Caco-2 (cell line): ENCODE measurements around the gene TSC22D1. TPM values are rescaled to one million over a fixed set of nuclear protein-coding genes. Genes with fewer than 3 reads are reported as not detected.
A peak's percentile ranks its signal among the peaks of the same experiment; 100 is the strongest.

Source experiments
- BruUV-seq: library from RNA; stranded (reverse); fragments of 400-500 nt; replicated peaks from 2 replicates; lab custom pipeline; 2021; lab: Mats Ljungman, UMichigan
- CTCF ChIA-PET: fragments of 300-600 bp; sonication (Branson Sonifier 250); formaldehyde crosslinking; loops from one replicate; lab custom pipeline; 2022; ENCODE audit warnings: antibody characterized with exemption; lab: Charles Lee
- POLR2A ChIA-PET: fragments of 300-600 bp; sonication (Branson Sonifier 250); formaldehyde crosslinking; loops from one replicate; lab custom pipeline; 2022; ENCODE audit warnings: antibody characterized with exemption; lab: Charles Lee
- DNase-seq, 2 experiments: peaks; one replicate each; pipeline versions ENCODE4 v3.0.0 to v3.0.0-alpha.2; 2020 to 2022
- H3K27me3 ChIP-seq: replicated peaks from 2 replicates; pipeline ENCODE4 v1.6.0; 2011; ENCODE audit warnings: low read length; ENCODE audit not compliant: control insufficient read depth, insufficient read depth
- H3K36me3 ChIP-seq: 2 replicates; pipeline ENCODE4 v1.5.1; 2011; ENCODE audit warnings: low read length; ENCODE audit not compliant: control insufficient read depth, insufficient read depth
- H3K4me1 ChIP-seq: fragments of 250-450 bp; sonication (Bioruptor Pico); 2 replicates; pipeline ENCODE4 v1.5.1; 2020; ENCODE audit warnings: mild to moderate bottlenecking
- H3K4me3 ChIP-seq: 2 replicates; pipeline ENCODE4 v1.5.1; 2011; ENCODE audit warnings: low read depth, mild to moderate bottlenecking, control low read depth, low read length
- H3K9me3 ChIP-seq: fragments of 250-450 bp; sonication (Bioruptor Pico); 2 replicates; pipeline ENCODE4 v1.5.1; 2020; ENCODE audit warnings: mild to moderate bottlenecking, moderate library complexity
- H3K27ac Mint-ChIP-seq: one replicate; pipeline ENCODE4 v1.8.0; 2022; ENCODE audit warnings: mixed read lengths; ENCODE audit not compliant: unreplicated experiment
- H3K27me3 Mint-ChIP-seq: one replicate; pipeline ENCODE4 v1.8.0; 2022; ENCODE audit warnings: mixed read lengths; ENCODE audit not compliant: insufficient read depth, unreplicated experiment
- H3K36me3 Mint-ChIP-seq: one replicate; pipeline ENCODE4 v1.8.0; 2022; ENCODE audit warnings: mild to moderate bottlenecking, mixed read lengths; ENCODE audit not compliant: insufficient read depth, unreplicated experiment
- H3K4me1 Mint-ChIP-seq: one replicate; pipeline ENCODE4 v1.8.0; 2022; ENCODE audit warnings: low read depth, mixed read lengths; ENCODE audit not compliant: unreplicated experiment
- H3K4me3 Mint-ChIP-seq: one replicate; pipeline ENCODE4 v1.8.0; 2022; ENCODE audit warnings: mild to moderate bottlenecking, moderate library complexity, mixed read lengths; ENCODE audit not compliant: unreplicated experiment
- H3K9me3 Mint-ChIP-seq: one replicate; pipeline ENCODE4 v1.8.0; 2022; ENCODE audit warnings: mixed read lengths; ENCODE audit not compliant: unreplicated experiment
- intact Hi-C: fragments of 100-400 bp; cut with micrococcal nuclease; formaldehyde crosslinking; loops from one replicate; pipeline ENCODE4 v1.10.0; 2022; ENCODE audit not compliant: unreplicated experiment
- total RNA-seq: library from RNA; stranded (reverse); gene quantifications from 2 replicates; pipeline ENCODE4 v1.2.3, GENCODE V29; 2022
- TF ChIP-seq, protein P1 (sequence below), 2 experiments: fragments of 200-600 bp in 1 of 2; IDR thresholded peaks; 1 replicate in 1 of 2; 2 replicates in 1 of 2; pipeline versions ENCODE4 v1.5.1 to v1.8.0; 2011 to 2022; ENCODE audit warnings: antibody characterized with exemption in 1 of 2, control low read depth in 1 of 2, inconsistent platforms in 1 of 2, low read depth in 1 of 2, low read length in 1 of 2, mild to moderate bottlenecking in 1 of 2, moderate library complexity in 1 of 2; ENCODE audit not compliant: insufficient read depth in 1 of 2, severe bottlenecking in 1 of 2, unreplicated experiment in 1 of 2

The TSC22D1 gene
- total RNA-seq, 1 experiment from 2014 or later: 159 TPM

- intact Hi-C loops: no loop called here
- Mint-ChIP-seq H3K27ac (peak overlapping the region; percentile 19), H3K9me3 (no peaks in the 10 kb centered on the region), H3K27me3 (no peaks in the 10 kb centered on the region), H3K4me3 (no peak overlapping the region), H3K4me1 (peaks cover 25% of the 10 kb centered on the region), H3K36me3 (no peaks in the 10 kb centered on the region)
- no peaks in the 10 kb centered on the region for H3K36me3 ChIP-seq
- no peaks in the 10 kb centered on the region for H3K9me3 ChIP-seq
- ChIA-PET CTCF (no interaction called here), POLR2A (no interaction called here)
- H3K4me1 ChIP-seq: no peaks in the 10 kb centered on the region
- H3K27me3 ChIP-seq: no peaks in the 10 kb centered on the region
- no peak for DNase-seq
- TF ChIP-seq, protein P1, sequence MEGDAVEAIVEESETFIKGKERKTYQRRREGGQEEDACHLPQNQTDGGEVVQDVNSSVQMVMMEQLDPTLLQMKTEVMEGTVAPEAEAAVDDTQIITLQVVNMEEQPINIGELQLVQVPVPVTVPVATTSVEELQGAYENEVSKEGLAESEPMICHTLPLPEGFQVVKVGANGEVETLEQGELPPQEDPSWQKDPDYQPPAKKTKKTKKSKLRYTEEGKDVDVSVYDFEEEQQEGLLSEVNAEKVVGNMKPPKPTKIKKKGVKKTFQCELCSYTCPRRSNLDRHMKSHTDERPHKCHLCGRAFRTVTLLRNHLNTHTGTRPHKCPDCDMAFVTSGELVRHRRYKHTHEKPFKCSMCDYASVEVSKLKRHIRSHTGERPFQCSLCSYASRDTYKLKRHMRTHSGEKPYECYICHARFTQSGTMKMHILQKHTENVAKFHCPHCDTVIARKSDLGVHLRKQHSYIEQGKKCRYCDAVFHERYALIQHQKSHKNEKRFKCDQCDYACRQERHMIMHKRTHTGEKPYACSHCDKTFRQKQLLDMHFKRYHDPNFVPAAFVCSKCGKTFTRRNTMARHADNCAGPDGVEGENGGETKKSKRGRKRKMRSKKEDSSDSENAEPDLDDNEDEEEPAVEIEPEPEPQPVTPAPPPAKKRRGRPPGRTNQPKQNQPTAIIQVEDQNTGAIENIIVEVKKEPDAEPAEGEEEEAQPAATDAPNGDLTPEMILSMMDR (IDR thresholded peaks at IDR 0.05; ENCODE audit: insufficient read depth in 1 of 2, low read depth in 1 of 2, low read length in 1 of 2, severe bottlenecking in 1 of 2, unreplicated experiment in 1 of 2): no peak
- H3K4me3 ChIP-seq: no peak overlapping the region
- no TSS peak for BruUV-seq
These were observed 164.3 kb downstream of the TSC22D1 start for GRCh38 chr13:44411841-44412240.

- intact Hi-C loops: no loop called here
- no TSS peak for BruUV-seq
These were observed 165.7 kb downstream of the TSC22D1 start for GRCh38 chr13:44410328-44410859.

GRCh38 chr13:44409595-44409994 is 166.5 kb downstream of the TSC22D1 start:
- H3K4me1 ChIP-seq: peaks cover 17% of the 10 kb centered on the region
- intact Hi-C loops: no loop called here
- no peaks in the 10 kb centered on the region for H3K27me3 ChIP-seq
- no peak for DNase-seq
- H3K4me3 ChIP-seq: no peak overlapping the region
- H3K9me3 ChIP-seq: no peaks in the 10 kb centered on the region
- H3K27me3 Mint-ChIP-seq: no peaks in the 10 kb centered on the region
- TF ChIP-seq, protein P1 (IDR thresholded peaks at IDR 0.05; ENCODE audit: insufficient read depth in 1 of 2, low read depth in 1 of 2, low read length in 1 of 2, severe bottlenecking in 1 of 2, unreplicated experiment in 1 of 2): no peak
- H3K4me1 Mint-ChIP-seq: peaks cover 34% of the 10 kb centered on the region
- no peaks in the 10 kb centered on the region for H3K36me3 Mint-ChIP-seq
- H3K9me3 Mint-ChIP-seq: no peaks in the 10 kb centered on the region
- CTCF ChIA-PET: interaction anchor here (0.6 kb wide), 1 partner anchor 29 kb away, joined by 11 read pairs; no protein-coding TSS in a partner anchor
- H3K27ac Mint-ChIP-seq: no peak overlapping the region
- no TSS peak for BruUV-seq
- no peaks in the 10 kb centered on the region for H3K36me3 ChIP-seq
- POLR2A ChIA-PET: interaction anchor here (0.9 kb wide), 1 partner anchor 25 kb away, joined by 3 read pairs; no protein-coding TSS in a partner anchor
- H3K4me3 Mint-ChIP-seq: no peak overlapping the region

More at GRCh38 chr13:44410328-44410859, 165.7 kb downstream of the TSC22D1 start:
- Mint-ChIP-seq H3K27ac (peak overlapping the region; percentile 40), H3K9me3 (no peaks in the 10 kb centered on the region), H3K36me3 (no peaks in the 10 kb centered on the region), H3K4me1 (peaks cover 28% of the 10 kb centered on the region), H3K4me3 (no peak overlapping the region), H3K27me3 (no peaks in the 10 kb centered on the region)
- Histone ChIP-seq H3K4me1 (peaks cover 9% of the 10 kb centered on the region), H3K4me3 (no peak overlapping the region), H3K36me3 (no peaks in the 10 kb centered on the region), H3K27me3 (no peaks in the 10 kb centered on the region), H3K9me3 (no peaks in the 10 kb centered on the region)
- no peak for DNase-seq
- TF ChIP-seq, protein P1 (IDR thresholded peaks at IDR 0.05; ENCODE audit: insufficient read depth in 1 of 2, low read depth in 1 of 2, low read length in 1 of 2, severe bottlenecking in 1 of 2, unreplicated experiment in 1 of 2): no peak
- ChIA-PET CTCF (interaction anchor here (0.6 kb wide), 1 partner anchor 30 kb away, joined by 11 read pairs; no protein-coding TSS in a partner anchor), POLR2A (no interaction called here)
